Liver (tissue), 9 donors: ENCODE measurements around the gene GOLGA8A. TPM values are rescaled to one million over a fixed set of nuclear protein-coding genes. Genes with fewer than 3 reads are reported as not detected.

Experiments
- DNase-seq: peaks from one replicate; pipeline ENCODE4 v3.0.0-alpha.2; 2017; ENCODE audit warnings: low spot score
- H3K27ac ChIP-seq, 2 donors: one replicate each; pipeline ENCODE4 v1.7.0; 2013; ENCODE audit warnings: inconsistent platforms in 2 of 2, low read length in 2 of 2, control low read depth in 1 of 2, low read depth in 1 of 2, mild to moderate bottlenecking in 1 of 2
- H3K27me3 ChIP-seq, 4 donors: one replicate each; pipeline versions ENCODE4 v1.6.1 to v1.7.0; 2013; ENCODE audit warnings: low read length in 3 of 4, inconsistent platforms in 1 of 4, mild to moderate bottlenecking in 1 of 4, moderate library complexity in 1 of 4; ENCODE audit not compliant: control insufficient read depth in 4 of 4, insufficient read depth in 4 of 4
- H3K36me3 ChIP-seq, 4 donors: one replicate each; pipeline versions ENCODE4 v1.6.1 to v1.7.0; 2013; ENCODE audit warnings: low read length in 3 of 4, mild to moderate bottlenecking in 3 of 4, low read depth in 1 of 4, moderate library complexity in 1 of 4; ENCODE audit not compliant: control insufficient read depth in 4 of 4, insufficient read depth in 3 of 4
- H3K4me1 ChIP-seq, 4 donors: one replicate each; pipeline versions ENCODE4 v1.6.1 to v1.7.0; 2013; ENCODE audit warnings: low read length in 3 of 4, mild to moderate bottlenecking in 3 of 4, moderate library complexity in 1 of 4; ENCODE audit not compliant: control insufficient read depth in 4 of 4, insufficient read depth in 4 of 4
- H3K4me3 ChIP-seq, 3 donors: one replicate each; pipeline versions ENCODE4 v1.6.1 to v1.7.0; 2013; ENCODE audit warnings: low read length in 3 of 3, control low read depth in 1 of 3, low read depth in 1 of 3, mild to moderate bottlenecking in 1 of 3
- H3K9ac ChIP-seq, 2 donors: one replicate each; pipeline ENCODE4 v1.7.0; 2013; ENCODE audit warnings: low read length in 2 of 2, mild to moderate bottlenecking in 2 of 2, moderate library complexity in 2 of 2, control low read depth in 1 of 2, low read depth in 1 of 2
- H3K9me3 ChIP-seq, 4 donors: one replicate each; pipeline versions ENCODE4 v1.6.1 to v1.7.0; 2013; ENCODE audit warnings: low read length in 3 of 4; ENCODE audit not compliant: control insufficient read depth in 4 of 4
- ATF3 ChIP-seq: IDR thresholded peaks from 2 replicates; pipeline ENCODE4 v1.6.1; 2016; ENCODE audit warnings: antibody characterized with exemption
- EGR1 ChIP-seq, 2 donors: IDR thresholded peaks; 2 replicates each; pipeline ENCODE4 v1.6.1; 2016 to 2018; ENCODE audit warnings: antibody characterized with exemption in 2 of 2, low read depth in 2 of 2
- FOXA1 ChIP-seq: IDR thresholded peaks from 2 replicates; pipeline ENCODE4 v1.6.1; 2016; ENCODE audit warnings: antibody characterized with exemption
- FOXA2 ChIP-seq: IDR thresholded peaks from 2 replicates; pipeline ENCODE4 v1.6.1; 2016; ENCODE audit warnings: antibody characterized with exemption
- GABPA ChIP-seq, 2 donors: IDR thresholded peaks in 1 of 2; conservative IDR thresholded peaks in 1 of 2; 2 replicates each; pipeline ENCODE4 v1.6.1; 2016; ENCODE audit warnings: antibody characterized with exemption in 2 of 2, mild to moderate bottlenecking in 1 of 2, moderate library complexity in 1 of 2
- HNF4A ChIP-seq, 2 donors: conservative IDR thresholded peaks; 2 replicates each; pipeline ENCODE4 v1.6.1; 2016; ENCODE audit warnings: antibody characterized with exemption in 2 of 2, mild to moderate bottlenecking in 2 of 2
- HNF4G ChIP-seq: IDR thresholded peaks from 2 replicates; pipeline ENCODE4 v1.6.1; 2016; ENCODE audit warnings: antibody characterized with exemption
- NR2F2 ChIP-seq: IDR thresholded peaks from 2 replicates; pipeline ENCODE4 v1.6.1; 2016; ENCODE audit warnings: antibody characterized with exemption
- RAD21 ChIP-seq, 2 donors: IDR thresholded peaks; 2 replicates each; pipeline ENCODE4 v1.6.1; 2016; ENCODE audit warnings: antibody characterized with exemption in 2 of 2, mild to moderate bottlenecking in 2 of 2
- REST ChIP-seq: IDR thresholded peaks from 2 replicates; pipeline ENCODE4 v1.6.1; 2016; ENCODE audit warnings: antibody characterized with exemption, mild to moderate bottlenecking
- SP1 ChIP-seq: IDR thresholded peaks from 2 replicates; pipeline ENCODE4 v1.6.1; 2018; ENCODE audit warnings: antibody characterized with exemption, mild to moderate bottlenecking
- TAF1 ChIP-seq: conservative IDR thresholded peaks from 2 replicates; pipeline ENCODE4 v1.6.1; 2016; ENCODE audit warnings: antibody characterized with exemption, mild to moderate bottlenecking
- YY1 ChIP-seq: IDR thresholded peaks from 2 replicates; pipeline ENCODE4 v1.6.1; 2016; ENCODE audit warnings: antibody characterized with exemption, mild to moderate bottlenecking
- WGBS: extraction: QIAGEN DNeasy Blood & Tissue Kit; methylation state at CpG from one replicate; pipeline ENCODE4 v1.1.7; 2013; 5-methylcytosine and 5-hydroxymethylcytosine counted together
- polyA plus RNA-seq, 2 donors: library from polyadenylated mRNA; stranded (reverse) in 1 of 2; unstranded in 1 of 2; fragments of 200-250 nt in 1 of 2; fragments of >200 nt in 1 of 2; fragmentation: Nextera tagmentation in 1 of 2; extraction: Ambion mirVana in 1 of 2; gene quantifications; one replicate each; pipeline versions ENCODE4 v1.2.1 to v1.2.3, GENCODE V29; 2013 to 2015
- total RNA-seq, 2 donors: library from RNA; depleted of rRNA; stranded (reverse); fragments of >200 nt; gene quantifications; one replicate each; pipeline ENCODE4 v1.2.3, GENCODE V29; 2014
- TF ChIP-seq, protein P1 (sequence below): IDR thresholded peaks from 2 replicates; pipeline ENCODE4 v1.6.1; 2016; ENCODE audit warnings: antibody characterized with exemption
- TF ChIP-seq, protein P2 (sequence below): fragments of 150-350 bp; IDR thresholded peaks from 2 replicates; pipeline ENCODE4 v1.5.1; 2017; ENCODE audit warnings: improper control_type of control experiment, low read depth, low read length; ENCODE audit not compliant: missing input control
- TF ChIP-seq, protein P3 (sequence below): IDR thresholded peaks from 2 replicates; pipeline ENCODE4 v1.6.1; 2016; ENCODE audit warnings: antibody characterized with exemption
- donor health status: healthy.
- donor health status: healthy.
- donor health status: healthy.
- donor health status: healthy.
- donor health status: healthy.

The GOLGA8A gene
- total and polyA plus RNA-seq, 4 donors, result 2.1 to 20.6 (median 9.1) TPM

DNA sequence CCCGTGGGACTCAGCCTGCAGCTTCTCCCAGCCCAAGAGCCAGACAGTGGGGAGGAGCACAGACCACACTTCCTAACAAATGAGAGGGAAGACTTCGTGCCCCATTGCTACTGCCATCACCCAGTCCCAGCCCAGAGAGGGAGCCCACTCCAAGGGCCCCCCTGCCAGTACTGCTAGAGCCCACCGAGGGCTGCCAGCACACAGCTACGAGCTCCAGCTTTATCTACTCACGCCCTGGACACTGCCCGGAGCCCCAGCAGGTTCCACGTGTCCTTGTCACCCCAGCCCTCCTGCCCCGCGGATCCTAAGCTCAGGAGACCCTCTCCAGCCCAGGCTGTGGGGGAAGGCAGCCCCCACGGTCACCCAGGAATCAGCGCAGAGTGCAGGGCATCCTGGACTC, 1.9 kb downstream of the GOLGA8A start:
- Histone ChIP-seq H3K4me3 (no peak overlapping the region), H3K4me1 (peaks cover 0 to 12% (median 7%) of the 10 kb centered on the region in 4 donors), H3K9me3 (no peaks in the 10 kb centered on the region), H3K27me3 (peaks cover 0 to 5% (median 0%) of the 10 kb centered on the region in 4 donors), H3K27ac (no peak overlapping the region), H3K36me3 (no peaks in the 10 kb centered on the region), H3K9ac (no peak overlapping the region)
- TF ChIP-seq HNF4A (conservative IDR thresholded peaks at IDR 0.05) (no peak), RAD21 (IDR thresholded peaks at IDR 0.05) (no peak), HNF4G (no peak), FOXA1 (no peak), YY1 (no peak), TAF1 (no peak), NR2F2 (no peak), EGR1 (IDR thresholded peaks at IDR 0.05; ENCODE audit: low read depth in 2 of 2) (no peak), FOXA2 (no peak), GABPA (IDR thresholded peaks at IDR 0.05 in 1 of 2, conservative IDR thresholded peaks at IDR 0.05 in 1 of 2) (no peak), REST (no peak), ATF3 (no peak), SP1 (no peak)
- TF ChIP-seq, protein P1, sequence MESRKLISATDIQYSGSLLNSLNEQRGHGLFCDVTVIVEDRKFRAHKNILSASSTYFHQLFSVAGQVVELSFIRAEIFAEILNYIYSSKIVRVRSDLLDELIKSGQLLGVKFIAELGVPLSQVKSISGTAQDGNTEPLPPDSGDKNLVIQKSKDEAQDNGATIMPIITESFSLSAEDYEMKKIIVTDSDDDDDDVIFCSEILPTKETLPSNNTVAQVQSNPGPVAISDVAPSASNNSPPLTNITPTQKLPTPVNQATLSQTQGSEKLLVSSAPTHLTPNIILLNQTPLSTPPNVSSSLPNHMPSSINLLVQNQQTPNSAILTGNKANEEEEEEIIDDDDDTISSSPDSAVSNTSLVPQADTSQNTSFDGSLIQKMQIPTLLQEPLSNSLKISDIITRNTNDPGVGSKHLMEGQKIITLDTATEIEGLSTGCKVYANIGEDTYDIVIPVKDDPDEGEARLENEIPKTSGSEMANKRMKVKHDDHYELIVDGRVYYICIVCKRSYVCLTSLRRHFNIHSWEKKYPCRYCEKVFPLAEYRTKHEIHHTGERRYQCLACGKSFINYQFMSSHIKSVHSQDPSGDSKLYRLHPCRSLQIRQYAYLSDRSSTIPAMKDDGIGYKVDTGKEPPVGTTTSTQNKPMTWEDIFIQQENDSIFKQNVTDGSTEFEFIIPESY, result no peak
- TF ChIP-seq, protein P2, sequence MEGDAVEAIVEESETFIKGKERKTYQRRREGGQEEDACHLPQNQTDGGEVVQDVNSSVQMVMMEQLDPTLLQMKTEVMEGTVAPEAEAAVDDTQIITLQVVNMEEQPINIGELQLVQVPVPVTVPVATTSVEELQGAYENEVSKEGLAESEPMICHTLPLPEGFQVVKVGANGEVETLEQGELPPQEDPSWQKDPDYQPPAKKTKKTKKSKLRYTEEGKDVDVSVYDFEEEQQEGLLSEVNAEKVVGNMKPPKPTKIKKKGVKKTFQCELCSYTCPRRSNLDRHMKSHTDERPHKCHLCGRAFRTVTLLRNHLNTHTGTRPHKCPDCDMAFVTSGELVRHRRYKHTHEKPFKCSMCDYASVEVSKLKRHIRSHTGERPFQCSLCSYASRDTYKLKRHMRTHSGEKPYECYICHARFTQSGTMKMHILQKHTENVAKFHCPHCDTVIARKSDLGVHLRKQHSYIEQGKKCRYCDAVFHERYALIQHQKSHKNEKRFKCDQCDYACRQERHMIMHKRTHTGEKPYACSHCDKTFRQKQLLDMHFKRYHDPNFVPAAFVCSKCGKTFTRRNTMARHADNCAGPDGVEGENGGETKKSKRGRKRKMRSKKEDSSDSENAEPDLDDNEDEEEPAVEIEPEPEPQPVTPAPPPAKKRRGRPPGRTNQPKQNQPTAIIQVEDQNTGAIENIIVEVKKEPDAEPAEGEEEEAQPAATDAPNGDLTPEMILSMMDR, result no peak
- TF ChIP-seq, protein P3, sequence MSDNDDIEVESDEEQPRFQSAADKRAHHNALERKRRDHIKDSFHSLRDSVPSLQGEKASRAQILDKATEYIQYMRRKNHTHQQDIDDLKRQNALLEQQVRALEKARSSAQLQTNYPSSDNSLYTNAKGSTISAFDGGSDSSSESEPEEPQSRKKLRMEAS, result no peak
- 68% methylated on average over 11 of the region's 11 CpGs for WGBS
- DNase-seq, result no peak
